Measurements from ENCODE around the gene FBXO36.

DNA sequence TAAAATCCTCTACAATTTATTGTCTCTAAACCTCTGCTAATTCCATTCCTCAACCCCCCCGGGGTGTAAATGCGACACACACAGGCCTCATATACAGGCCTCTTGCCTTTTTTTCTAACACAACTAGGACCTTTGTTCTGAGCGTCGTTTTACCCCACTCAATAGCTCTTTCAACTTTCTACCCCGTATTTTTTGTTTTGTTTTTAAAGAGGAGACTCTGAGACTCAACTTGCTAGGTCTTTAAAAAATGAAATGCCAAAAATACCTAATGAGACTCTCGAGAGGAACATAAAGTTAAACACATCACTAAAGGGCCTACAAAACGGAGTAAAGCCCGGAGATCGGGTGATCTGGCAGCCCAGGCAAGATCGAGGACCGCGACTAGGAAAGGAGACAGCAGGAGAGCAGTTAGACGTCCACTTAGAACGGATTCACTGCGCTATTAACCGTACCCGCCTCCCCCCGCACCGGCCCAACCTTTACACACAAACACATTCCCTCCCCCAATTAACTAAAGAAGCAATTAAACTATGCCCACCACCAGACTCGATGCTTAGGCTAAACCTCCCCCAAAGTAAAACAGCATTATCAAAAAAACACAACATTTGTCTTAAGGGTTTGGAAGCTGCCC is 2.2 kb upstream of the FBXO36 start:
- no peak for TF ChIP-seq POLR2A (IDR thresholded peaks at IDR 0.05)
- TF ChIP-seq, protein P1, sequence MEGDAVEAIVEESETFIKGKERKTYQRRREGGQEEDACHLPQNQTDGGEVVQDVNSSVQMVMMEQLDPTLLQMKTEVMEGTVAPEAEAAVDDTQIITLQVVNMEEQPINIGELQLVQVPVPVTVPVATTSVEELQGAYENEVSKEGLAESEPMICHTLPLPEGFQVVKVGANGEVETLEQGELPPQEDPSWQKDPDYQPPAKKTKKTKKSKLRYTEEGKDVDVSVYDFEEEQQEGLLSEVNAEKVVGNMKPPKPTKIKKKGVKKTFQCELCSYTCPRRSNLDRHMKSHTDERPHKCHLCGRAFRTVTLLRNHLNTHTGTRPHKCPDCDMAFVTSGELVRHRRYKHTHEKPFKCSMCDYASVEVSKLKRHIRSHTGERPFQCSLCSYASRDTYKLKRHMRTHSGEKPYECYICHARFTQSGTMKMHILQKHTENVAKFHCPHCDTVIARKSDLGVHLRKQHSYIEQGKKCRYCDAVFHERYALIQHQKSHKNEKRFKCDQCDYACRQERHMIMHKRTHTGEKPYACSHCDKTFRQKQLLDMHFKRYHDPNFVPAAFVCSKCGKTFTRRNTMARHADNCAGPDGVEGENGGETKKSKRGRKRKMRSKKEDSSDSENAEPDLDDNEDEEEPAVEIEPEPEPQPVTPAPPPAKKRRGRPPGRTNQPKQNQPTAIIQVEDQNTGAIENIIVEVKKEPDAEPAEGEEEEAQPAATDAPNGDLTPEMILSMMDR (IDR thresholded peaks at IDR 0.05) = no peak

Measured in esophagus squamous epithelium (tissue), 4 donors.